HEK293 (cell line): Measurements from ENCODE around the gene HHAT.
A peak's percentile ranks its signal among the peaks of the same experiment; 100 is the strongest.

Experiments
- ELK4 ChIP-seq: IDR thresholded peaks from 2 replicates; pipeline ENCODE4 v1.6.1; 2011; ENCODE audit warnings: mild to moderate bottlenecking, low read depth, low read length, borderline replicate concordance
- GLI2 ChIP-seq: fragments of 450-650 bp; formaldehyde crosslinking; IDR thresholded peaks from 2 replicates; pipeline ENCODE4; 2017; ENCODE audit warnings: missing biosample characterization, missing genetic modification characterization, low read depth, borderline replicate concordance
- GLIS1 ChIP-seq: fragments of 450-650 bp; formaldehyde crosslinking; IDR thresholded peaks from 2 replicates; pipeline ENCODE4 v1.5.1; 2016; ENCODE audit warnings: missing biosample characterization, missing genetic modification characterization
- KLF8 ChIP-seq: fragments of 450-650 bp; formaldehyde crosslinking; IDR thresholded peaks from 2 replicates; pipeline ENCODE4 v1.5.1; 2016; ENCODE audit warnings: missing biosample characterization, missing genetic modification characterization
- REST ChIP-seq: fragments of 450-650 bp; formaldehyde crosslinking; IDR thresholded peaks from 2 replicates; pipeline ENCODE4 v1.5.1; 2016; ENCODE audit warnings: missing biosample characterization, missing genetic modification characterization
- SCRT2 ChIP-seq: fragments of 450-650 bp; formaldehyde crosslinking; IDR thresholded peaks from 2 replicates; pipeline ENCODE4 v1.5.1; 2016; ENCODE audit warnings: missing biosample characterization, missing genetic modification characterization
- SP3 ChIP-seq: fragments of 450-650 bp; formaldehyde crosslinking; IDR thresholded peaks from 2 replicates; pipeline ENCODE4 v1.5.1; 2016; ENCODE audit warnings: missing biosample characterization, missing genetic modification characterization
- ZBTB44 ChIP-seq: fragments of 450-650 bp; IDR thresholded peaks from 2 replicates; pipeline ENCODE4 v1.5.1; 2018; ENCODE audit warnings: missing biosample characterization, mild to moderate bottlenecking, missing genetic modification characterization
- ZBTB7A ChIP-seq: fragments of 450-650 bp; formaldehyde crosslinking; IDR thresholded peaks from 2 replicates; pipeline ENCODE4 v1.5.1; 2016; ENCODE audit warnings: low read depth, missing biosample characterization, missing genetic modification characterization
- ZFP69B ChIP-seq: fragments of 450-650 bp; formaldehyde crosslinking; IDR thresholded peaks from 2 replicates; pipeline ENCODE4 v1.5.1; 2016; ENCODE audit warnings: missing biosample characterization, missing genetic modification characterization
- ZNF155 ChIP-seq: fragments of 450-650 bp; formaldehyde crosslinking; IDR thresholded peaks from 2 replicates; pipeline ENCODE4 v1.5.1; 2016; ENCODE audit warnings: missing biosample characterization, missing genetic modification characterization
- ZNF16 ChIP-seq: fragments of 450-650 bp; formaldehyde crosslinking; IDR thresholded peaks from 2 replicates; pipeline ENCODE4 v1.5.1; 2016; ENCODE audit warnings: low read depth, missing biosample characterization, missing genetic modification characterization
- ZNF184 ChIP-seq: fragments of 450-650 bp; IDR thresholded peaks from 2 replicates; pipeline ENCODE4 v1.5.1; 2018; ENCODE audit warnings: missing biosample characterization, mild to moderate bottlenecking, missing genetic modification characterization
- ZNF23 ChIP-seq: fragments of 450-650 bp; formaldehyde crosslinking; IDR thresholded peaks from 2 replicates; pipeline ENCODE4 v1.5.1; 2016; ENCODE audit warnings: missing biosample characterization, missing genetic modification characterization, borderline replicate concordance
- ZNF341 ChIP-seq: fragments of 450-650 bp; formaldehyde crosslinking; IDR thresholded peaks from 2 replicates; pipeline ENCODE4; 2016; ENCODE audit warnings: low read depth, missing biosample characterization, missing genetic modification characterization
- ZNF514 ChIP-seq: fragments of 450-650 bp; formaldehyde crosslinking; IDR thresholded peaks from 2 replicates; pipeline ENCODE4 v1.5.1; 2016; ENCODE audit warnings: missing biosample characterization, missing genetic modification characterization
- ZNF558 ChIP-seq: fragments of 450-650 bp; formaldehyde crosslinking; IDR thresholded peaks from 2 replicates; pipeline ENCODE4 v1.5.1; 2016; ENCODE audit warnings: missing biosample characterization, missing genetic modification characterization
- ZNF560 ChIP-seq: fragments of 450-650 bp; formaldehyde crosslinking; IDR thresholded peaks from 2 replicates; pipeline ENCODE4 v1.5.1; 2017; ENCODE audit warnings: missing biosample characterization, missing genetic modification characterization, borderline replicate concordance
- ZNF571 ChIP-seq: fragments of 450-650 bp; formaldehyde crosslinking; IDR thresholded peaks from 2 replicates; pipeline ENCODE4 v1.5.0; 2017; ENCODE audit warnings: missing biosample characterization, missing genetic modification characterization
- ZNF624 ChIP-seq: fragments of 450-650 bp; formaldehyde crosslinking; IDR thresholded peaks from 2 replicates; pipeline ENCODE4 v1.5.1; 2017; ENCODE audit warnings: missing biosample characterization, missing genetic modification characterization
- ZNF747 ChIP-seq: fragments of 450-650 bp; formaldehyde crosslinking; IDR thresholded peaks from 2 replicates; pipeline ENCODE4 v1.5.1; 2016; ENCODE audit warnings: missing biosample characterization, missing genetic modification characterization
- ZSCAN4 ChIP-seq: fragments of 450-650 bp; formaldehyde crosslinking; IDR thresholded peaks from 2 replicates; pipeline ENCODE4 v1.5.1; 2017; ENCODE audit warnings: missing biosample characterization, missing genetic modification characterization
- TF ChIP-seq, protein P1 (sequence below): sonication (generic); formaldehyde crosslinking; IDR thresholded peaks from 2 replicates; pipeline ENCODE4 v1.8.1; 2022; ENCODE audit warnings: mild to moderate bottlenecking, moderate library complexity, missing genetic modification reagents
- TF ChIP-seq, protein P2 (sequence below): fragments of 450-650 bp; formaldehyde crosslinking; IDR thresholded peaks from 2 replicates; pipeline ENCODE4 v1.5.1; 2016; ENCODE audit warnings: missing biosample characterization, missing genetic modification characterization, borderline replicate concordance

The HHAT gene

GRCh38 chr1:210328746-210329503 is at the start of gene HHAT (continued):
- TF ChIP-seq ZNF16 (tag by site-specific recombination) (no peak), ZNF341 (peak; percentile 67), ZNF624 (tag by site-specific recombination) (no peak), ZNF747 (tag by site-specific recombination) (no peak), ZNF571 (tag by site-specific recombination) (no peak), ZBTB7A (tag by site-specific recombination) (no peak), ZSCAN4 (tag by site-specific recombination) (0 out of 2 replicates have a peak, but pooled peaks have one; percentile 9), ZNF514 (tag by site-specific recombination) (no peak), KLF8 (peak; percentile 84), ZNF155 (no peak), ZNF558 (no peak), ZNF560 (tag by site-specific recombination) (no peak), GLI2 (tag by site-specific recombination) (no peak), SCRT2 (tag by site-specific recombination) (no peak), ZNF184 (tag by site-specific recombination) (no peak), REST (tag by site-specific recombination) (no peak), ZBTB44 (tag by site-specific recombination) (no peak), GLIS1 (tag by site-specific recombination) (peak; percentile 50), ELK4 (no peak), ZNF23 (tag by site-specific recombination) (no peak), ZFP69B (tag by site-specific recombination) (peak; percentile 29; the same call in 1 of the 2 replicates), SP3 (tag by site-specific recombination) (peak; percentile 63)
- TF ChIP-seq, protein P1, sequence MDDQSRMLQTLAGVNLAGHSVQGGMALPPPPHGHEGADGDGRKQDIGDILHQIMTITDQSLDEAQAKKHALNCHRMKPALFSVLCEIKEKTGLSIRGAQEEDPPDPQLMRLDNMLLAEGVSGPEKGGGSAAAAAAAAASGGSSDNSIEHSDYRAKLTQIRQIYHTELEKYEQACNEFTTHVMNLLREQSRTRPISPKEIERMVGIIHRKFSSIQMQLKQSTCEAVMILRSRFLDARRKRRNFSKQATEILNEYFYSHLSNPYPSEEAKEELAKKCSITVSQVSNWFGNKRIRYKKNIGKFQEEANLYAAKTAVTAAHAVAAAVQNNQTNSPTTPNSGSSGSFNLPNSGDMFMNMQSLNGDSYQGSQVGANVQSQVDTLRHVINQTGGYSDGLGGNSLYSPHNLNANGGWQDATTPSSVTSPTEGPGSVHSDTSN (CRISPR knock-in tag), result peak; percentile 72; the same call in 1 of the 2 replicates
- TF ChIP-seq, protein P2, sequence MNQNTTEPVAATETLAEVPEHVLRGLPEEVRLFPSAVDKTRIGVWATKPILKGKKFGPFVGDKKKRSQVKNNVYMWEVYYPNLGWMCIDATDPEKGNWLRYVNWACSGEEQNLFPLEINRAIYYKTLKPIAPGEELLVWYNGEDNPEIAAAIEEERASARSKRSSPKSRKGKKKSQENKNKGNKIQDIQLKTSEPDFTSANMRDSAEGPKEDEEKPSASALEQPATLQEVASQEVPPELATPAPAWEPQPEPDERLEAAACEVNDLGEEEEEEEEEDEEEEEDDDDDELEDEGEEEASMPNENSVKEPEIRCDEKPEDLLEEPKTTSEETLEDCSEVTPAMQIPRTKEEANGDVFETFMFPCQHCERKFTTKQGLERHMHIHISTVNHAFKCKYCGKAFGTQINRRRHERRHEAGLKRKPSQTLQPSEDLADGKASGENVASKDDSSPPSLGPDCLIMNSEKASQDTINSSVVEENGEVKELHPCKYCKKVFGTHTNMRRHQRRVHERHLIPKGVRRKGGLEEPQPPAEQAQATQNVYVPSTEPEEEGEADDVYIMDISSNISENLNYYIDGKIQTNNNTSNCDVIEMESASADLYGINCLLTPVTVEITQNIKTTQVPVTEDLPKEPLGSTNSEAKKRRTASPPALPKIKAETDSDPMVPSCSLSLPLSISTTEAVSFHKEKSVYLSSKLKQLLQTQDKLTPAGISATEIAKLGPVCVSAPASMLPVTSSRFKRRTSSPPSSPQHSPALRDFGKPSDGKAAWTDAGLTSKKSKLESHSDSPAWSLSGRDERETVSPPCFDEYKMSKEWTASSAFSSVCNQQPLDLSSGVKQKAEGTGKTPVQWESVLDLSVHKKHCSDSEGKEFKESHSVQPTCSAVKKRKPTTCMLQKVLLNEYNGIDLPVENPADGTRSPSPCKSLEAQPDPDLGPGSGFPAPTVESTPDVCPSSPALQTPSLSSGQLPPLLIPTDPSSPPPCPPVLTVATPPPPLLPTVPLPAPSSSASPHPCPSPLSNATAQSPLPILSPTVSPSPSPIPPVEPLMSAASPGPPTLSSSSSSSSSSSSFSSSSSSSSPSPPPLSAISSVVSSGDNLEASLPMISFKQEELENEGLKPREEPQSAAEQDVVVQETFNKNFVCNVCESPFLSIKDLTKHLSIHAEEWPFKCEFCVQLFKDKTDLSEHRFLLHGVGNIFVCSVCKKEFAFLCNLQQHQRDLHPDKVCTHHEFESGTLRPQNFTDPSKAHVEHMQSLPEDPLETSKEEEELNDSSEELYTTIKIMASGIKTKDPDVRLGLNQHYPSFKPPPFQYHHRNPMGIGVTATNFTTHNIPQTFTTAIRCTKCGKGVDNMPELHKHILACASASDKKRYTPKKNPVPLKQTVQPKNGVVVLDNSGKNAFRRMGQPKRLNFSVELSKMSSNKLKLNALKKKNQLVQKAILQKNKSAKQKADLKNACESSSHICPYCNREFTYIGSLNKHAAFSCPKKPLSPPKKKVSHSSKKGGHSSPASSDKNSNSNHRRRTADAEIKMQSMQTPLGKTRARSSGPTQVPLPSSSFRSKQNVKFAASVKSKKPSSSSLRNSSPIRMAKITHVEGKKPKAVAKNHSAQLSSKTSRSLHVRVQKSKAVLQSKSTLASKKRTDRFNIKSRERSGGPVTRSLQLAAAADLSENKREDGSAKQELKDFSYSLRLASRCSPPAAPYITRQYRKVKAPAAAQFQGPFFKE, result no peak
